Tibial nerve (tissue), 4 donors: ENCODE measurements around the gene MSI2.

ENCODE experiments used
- EP300 ChIP-seq, 2 donors: sonication (generic); formaldehyde crosslinking; IDR thresholded peaks; one replicate each; pipeline ENCODE4 v1.6.1; 2017; ENCODE audit warnings: antibody characterized with exemption in 2 of 2, mild to moderate bottlenecking in 1 of 2
- POLR2A ChIP-seq, 2 donors: fragments of 450-650 bp; IDR thresholded peaks; one replicate each; pipeline ENCODE4 v1.6.1; 2017; ENCODE audit warnings: antibody characterized with exemption in 2 of 2, mild to moderate bottlenecking in 2 of 2, moderate library complexity in 2 of 2
- TF ChIP-seq, protein P1 (sequence below), 5 experiments: fragments of 200-600 bp in 3 of 5; fragments of 450-650 bp in 2 of 5; sonication (generic) in 3 of 5; IDR thresholded peaks; one replicate each; pipeline ENCODE4 v1.5.1; 2016 to 2019; ENCODE audit warnings: antibody characterized with exemption in 5 of 5, mild to moderate bottlenecking in 3 of 5, moderate library complexity in 2 of 5

DNA sequence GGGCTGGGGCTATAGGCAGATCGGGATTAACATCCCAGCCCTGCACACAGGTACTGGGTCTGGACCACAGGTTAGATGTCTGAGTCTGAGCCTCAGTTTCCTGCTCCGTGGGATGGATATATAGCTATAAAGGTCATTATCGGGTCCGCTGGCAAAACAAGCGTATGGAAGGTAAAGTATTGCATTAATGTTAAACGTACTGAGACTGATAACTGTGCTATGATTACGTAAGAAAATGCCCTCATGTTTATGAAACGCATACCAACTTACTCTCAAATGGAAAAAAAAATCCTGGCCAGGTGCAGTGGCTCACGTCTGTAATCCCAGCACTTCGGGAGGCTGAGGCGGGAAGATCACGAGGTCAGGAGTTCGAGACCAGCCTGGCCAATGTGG is 353.6 kb downstream of the MSI2 start:
- no peak for TF ChIP-seq POLR2A (IDR thresholded peaks at IDR 0.05)
- TF ChIP-seq, protein P1, sequence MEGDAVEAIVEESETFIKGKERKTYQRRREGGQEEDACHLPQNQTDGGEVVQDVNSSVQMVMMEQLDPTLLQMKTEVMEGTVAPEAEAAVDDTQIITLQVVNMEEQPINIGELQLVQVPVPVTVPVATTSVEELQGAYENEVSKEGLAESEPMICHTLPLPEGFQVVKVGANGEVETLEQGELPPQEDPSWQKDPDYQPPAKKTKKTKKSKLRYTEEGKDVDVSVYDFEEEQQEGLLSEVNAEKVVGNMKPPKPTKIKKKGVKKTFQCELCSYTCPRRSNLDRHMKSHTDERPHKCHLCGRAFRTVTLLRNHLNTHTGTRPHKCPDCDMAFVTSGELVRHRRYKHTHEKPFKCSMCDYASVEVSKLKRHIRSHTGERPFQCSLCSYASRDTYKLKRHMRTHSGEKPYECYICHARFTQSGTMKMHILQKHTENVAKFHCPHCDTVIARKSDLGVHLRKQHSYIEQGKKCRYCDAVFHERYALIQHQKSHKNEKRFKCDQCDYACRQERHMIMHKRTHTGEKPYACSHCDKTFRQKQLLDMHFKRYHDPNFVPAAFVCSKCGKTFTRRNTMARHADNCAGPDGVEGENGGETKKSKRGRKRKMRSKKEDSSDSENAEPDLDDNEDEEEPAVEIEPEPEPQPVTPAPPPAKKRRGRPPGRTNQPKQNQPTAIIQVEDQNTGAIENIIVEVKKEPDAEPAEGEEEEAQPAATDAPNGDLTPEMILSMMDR (IDR thresholded peaks at IDR 0.05) = no peak
- no peak for TF ChIP-seq EP300 (IDR thresholded peaks at IDR 0.05)
